ENCODE results near the gene TMEM61. TPM values are rescaled to one million over a fixed set of nuclear protein-coding genes. Genes with fewer than 3 reads are reported as not detected.

The TMEM61 gene
- total RNA-seq, 3 donors from 2014 or later = 4.9 to 17.9 (median 8.5) TPM

DNA sequence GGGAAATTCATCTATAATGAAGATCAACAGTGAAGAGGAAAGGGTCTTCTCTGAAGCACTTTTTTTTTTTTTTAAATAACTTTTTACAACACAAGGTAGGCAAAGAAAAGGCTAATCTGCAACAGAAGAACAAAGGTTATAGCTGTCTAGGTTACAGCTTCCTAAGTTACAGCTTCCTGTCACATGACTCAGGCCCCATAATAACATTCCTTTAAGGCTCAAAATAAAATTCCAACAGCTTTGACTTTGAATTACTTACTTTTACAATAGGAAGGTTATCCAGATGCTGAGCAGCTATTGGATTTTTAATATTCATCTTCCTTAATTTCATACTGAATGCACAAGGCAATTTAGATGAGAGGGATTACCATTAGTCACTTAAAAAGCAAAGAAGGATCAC lies 40.4 kb upstream of the TMEM61 start:
- TF ChIP-seq CTCF (IDR thresholded peaks at IDR 0.05) = no peak
- peak; percentile 79 for ATAC-seq
- no peak overlapping the region for H3K4me3 ChIP-seq
- H3K36me3 ChIP-seq (ENCODE audit: low read depth) = no peaks in the 10 kb centered on the region
- H3K9me3 ChIP-seq = no peaks in the 10 kb centered on the region
- H3K4me1 ChIP-seq (ENCODE audit: low read depth) = no peaks in the 10 kb centered on the region
- no peak for DNase-seq
- intact Hi-C loops (cut with DNase I, micrococcal nuclease) = no loop called here

- no peaks in the 10 kb centered on the region for H3K36me3 ChIP-seq (ENCODE audit: low read depth)
- intact Hi-C loops (cut with DNase I, micrococcal nuclease) = no loop called here
- no peak for TF ChIP-seq CTCF (IDR thresholded peaks at IDR 0.05)
- ATAC-seq (no peak), DNase-seq (no peak)
- peaks cover 3% of the 10 kb centered on the region for H3K4me1 ChIP-seq (ENCODE audit: low read depth)
- no peak overlapping the region for H3K4me3 ChIP-seq
- H3K9me3 ChIP-seq = no peaks in the 10 kb centered on the region
These were observed 37.5 kb upstream of the TMEM61 start for GRCh38 chr1:54942976-54943375.

GRCh38 chr1:54944610-54945392 lies 35.6 kb upstream of the TMEM61 start:
- intact Hi-C loops (cut with DNase I, micrococcal nuclease) = no loop called here
- peak; percentile 63 to 84 (median 72) for DNase-seq
- ATAC-seq = peak; percentile 89
- H3K4me1 ChIP-seq (ENCODE audit: low read depth) = peaks cover 3% of the 10 kb centered on the region
- no peaks in the 10 kb centered on the region for H3K9me3 ChIP-seq
- H3K36me3 ChIP-seq (ENCODE audit: low read depth) = no peaks in the 10 kb centered on the region
- TF ChIP-seq CTCF (IDR thresholded peaks at IDR 0.05) = peak; percentile 67
- H3K4me3 ChIP-seq = no peak overlapping the region

GRCh38 chr1:54945393-54945936 lies 35.0 kb upstream of the TMEM61 start:
- Histone ChIP-seq H3K4me3 (no peak overlapping the region), H3K4me1 (ENCODE audit: low read depth) (peaks cover 7% of the 10 kb centered on the region), H3K9me3 (no peaks in the 10 kb centered on the region), H3K36me3 (ENCODE audit: low read depth) (no peaks in the 10 kb centered on the region)
- DNase-seq = peak; percentile 91 to 93 (median 92)
- peak; percentile 99 for ATAC-seq
- TF ChIP-seq CTCF (IDR thresholded peaks at IDR 0.05) = peak; percentile 2
- intact Hi-C loops (cut with DNase I, micrococcal nuclease) = no loop called here

- intact Hi-C loops (cut with DNase I, micrococcal nuclease) = no loop called here
- Histone ChIP-seq H3K9me3 (no peaks in the 10 kb centered on the region), H3K36me3 (ENCODE audit: low read depth) (no peaks in the 10 kb centered on the region), H3K4me3 (no peak overlapping the region), H3K4me1 (ENCODE audit: low read depth) (peaks cover 11% of the 10 kb centered on the region)
- ATAC-seq (no peak), DNase-seq (no peak)
- TF ChIP-seq CTCF (IDR thresholded peaks at IDR 0.05) = no peak
These were observed 32.9 kb upstream of the TMEM61 start for GRCh38 chr1:54947540-54947939.

Data from mucosa of descending colon (tissue), 3 donors.